Aorta (tissue), 5 donors: ENCODE data around the gene HYDIN. TPM values are rescaled to one million over a fixed set of nuclear protein-coding genes. Genes with fewer than 3 reads are reported as not detected.

ENCODE experiments used
- ATAC-seq: fragments of 200-7000 bp; cut with Tn5 transposase; one replicate; pipeline ENCODE4 v1.9.1; 2022; ENCODE audit warnings: moderate library complexity; ENCODE audit not compliant: low FRiP score
- DNase-seq, 2 donors: peaks; one replicate each; pipeline ENCODE4 v3.0.0-alpha.2; 2020
- H3K27ac ChIP-seq, 2 donors: one replicate each; pipeline ENCODE4 v1.5.1; 2013; ENCODE audit warnings: low read length in 2 of 2, mild to moderate bottlenecking in 2 of 2, moderate library complexity in 2 of 2, control low read depth in 1 of 2, inconsistent platforms in 1 of 2, low read depth in 1 of 2
- H3K27me3 ChIP-seq, 2 donors: one replicate each; pipeline ENCODE4 v1.6.1; 2013; ENCODE audit warnings: control low read depth in 1 of 2, low read length in 1 of 2, mild to moderate bottlenecking in 1 of 2, moderate library complexity in 1 of 2; ENCODE audit not compliant: insufficient read depth in 2 of 2, control insufficient read depth in 1 of 2
- H3K36me3 ChIP-seq, 2 donors: one replicate each; pipeline ENCODE4 v1.6.1; 2013; ENCODE audit warnings: control low read depth in 1 of 2, low read length in 1 of 2, mild to moderate bottlenecking in 1 of 2; ENCODE audit not compliant: insufficient read depth in 2 of 2, control insufficient read depth in 1 of 2
- H3K4me1 ChIP-seq, 2 donors: one replicate each; pipeline ENCODE4 v1.6.1; 2013; ENCODE audit warnings: low read length in 2 of 2, control low read depth in 1 of 2, mild to moderate bottlenecking in 1 of 2, moderate library complexity in 1 of 2; ENCODE audit not compliant: insufficient read depth in 2 of 2, control insufficient read depth in 1 of 2
- H3K4me3 ChIP-seq, 2 donors: one replicate each; pipeline ENCODE4 v1.5.1; 2013; ENCODE audit warnings: low read length in 2 of 2, control low read depth in 1 of 2, mild to moderate bottlenecking in 1 of 2
- H3K9me3 ChIP-seq: one replicate; pipeline ENCODE4 v1.6.1; 2013; ENCODE audit warnings: mild to moderate bottlenecking, low read length; ENCODE audit not compliant: control insufficient read depth
- WGBS, 2 donors: extraction: QIAGEN DNeasy Blood & Tissue Kit; methylation state at CpG; one replicate each; pipeline ENCODE4 v1.1.7; 2013; 5-methylcytosine and 5-hydroxymethylcytosine counted together
- intact Hi-C, 2 donors: fragments of 100-400 bp; cut with DNase I; formaldehyde crosslinking; loops; one replicate each; pipeline versions ENCODE4 v1.14.2 to v1.15.0; 2022
- polyA plus RNA-seq, 2 donors: library from polyadenylated mRNA; stranded (reverse); fragments of 200-250 nt; gene quantifications; one replicate each; pipeline ENCODE4 v1.2.3, GENCODE V29; 2013
- total RNA-seq, 2 donors: library from RNA; stranded (reverse); fragmentation: NEBNext Ultra II Directional; extraction: Animal tissue kit (Norgen Biotek cat#: 25700); gene quantifications; one replicate each; pipeline ENCODE4 v1.2.1, GENCODE V29; 2021
- donor health status: healthy with polysubstance abuse.
- donor health status: Bipolar disorder and iron deficiency.
- donor health status: DM: no; HTN: no; CAD: no.
- donor health status: DM: no; HTN: no; CAD: no.
- donor health status: DM: yes; HTN: yes; CAD: no.

Gene HYDIN
- total and polyA plus RNA-seq, 4 donors: 0.38 to 4.8 (median 4.2) TPM; not detected in 1

GRCh38 chr16:70769131-70769530 lies 461.4 kb downstream of the HYDIN start:
- H3K27me3 ChIP-seq: no peaks in the 10 kb centered on the region
- H3K36me3 ChIP-seq: no peaks in the 10 kb centered on the region
- H3K4me1 ChIP-seq: no peaks in the 10 kb centered on the region
- DNase-seq (no peak), ATAC-seq (no peak)
- intact Hi-C loops: no loop called here
- no peak overlapping the region for H3K4me3 ChIP-seq
- no peaks in the 10 kb centered on the region for H3K9me3 ChIP-seq
- WGBS, 2 donors: 92 to 93% methylated on average over 8 of the region's 8 CpGs
- H3K27ac ChIP-seq: no peak overlapping the region

- intact Hi-C loops: no loop called here
- H3K27me3 ChIP-seq: no peaks in the 10 kb centered on the region
- no peaks in the 10 kb centered on the region for H3K36me3 ChIP-seq
- 51 to 59% methylated on average over 5 of the region's 5 CpGs for WGBS, 2 donors
- ATAC-seq (no peak), DNase-seq (no peak)
- no peak overlapping the region for H3K4me3 ChIP-seq
- H3K9me3 ChIP-seq: no peaks in the 10 kb centered on the region
- no peak overlapping the region for H3K27ac ChIP-seq
- H3K4me1 ChIP-seq: no peaks in the 10 kb centered on the region
Observed at GRCh38 chr16:70768203-70768580, 462.3 kb downstream of the HYDIN start.

- DNase-seq (no peak), ATAC-seq (no peak)
- Histone ChIP-seq H3K4me3 (no peak overlapping the region), H3K27ac (no peak overlapping the region), H3K36me3 (no peaks in the 10 kb centered on the region), H3K27me3 (no peaks in the 10 kb centered on the region), H3K9me3 (no peaks in the 10 kb centered on the region), H3K4me1 (no peaks in the 10 kb centered on the region)
- intact Hi-C loops: no loop called here
- 65 to 68% methylated on average over 4 of the region's 4 CpGs for WGBS, 2 donors
Observed at GRCh38 chr16:70767377-70768202, 462.9 kb downstream of the HYDIN start.

GRCh38 chr16:70766658-70767057 lies 463.9 kb downstream of the HYDIN start:
- 82 to 87% methylated on average over 4 of the region's 4 CpGs for WGBS, 2 donors
- intact Hi-C loops: no loop called here
- ATAC-seq: no peak

GRCh38 chr16:70766176-70766575 lies 464.3 kb downstream of the HYDIN start:
- 72 to 76% methylated on average over 8 of the region's 8 CpGs for WGBS, 2 donors
- intact Hi-C loops: no loop called here
- Histone ChIP-seq H3K36me3 (no peaks in the 10 kb centered on the region), H3K4me3 (no peak overlapping the region), H3K27ac (no peak overlapping the region), H3K27me3 (no peaks in the 10 kb centered on the region), H3K4me1 (no peaks in the 10 kb centered on the region), H3K9me3 (no peaks in the 10 kb centered on the region)
- DNase-seq: no peak
- ATAC-seq: no peak

More at GRCh38 chr16:70766658-70767057, 463.9 kb downstream of the HYDIN start:
- DNase-seq: no peak
- Histone ChIP-seq H3K36me3 (no peaks in the 10 kb centered on the region), H3K27me3 (no peaks in the 10 kb centered on the region), H3K27ac (no peak overlapping the region), H3K9me3 (no peaks in the 10 kb centered on the region), H3K4me1 (no peaks in the 10 kb centered on the region), H3K4me3 (no peak overlapping the region)

GRCh38 chr16:70765491-70765890 lies 465.0 kb downstream of the HYDIN start:
- Histone ChIP-seq H3K27ac (no peak overlapping the region), H3K9me3 (no peaks in the 10 kb centered on the region), H3K36me3 (no peaks in the 10 kb centered on the region), H3K4me1 (no peaks in the 10 kb centered on the region), H3K27me3 (no peaks in the 10 kb centered on the region), H3K4me3 (no peak overlapping the region)
- no peak for ATAC-seq
- WGBS, 2 donors: 91 to 93% methylated on average over 8 of the region's 8 CpGs
- DNase-seq: no peak
- intact Hi-C loops: no loop called here

- no peaks in the 10 kb centered on the region for H3K9me3 ChIP-seq
- H3K27me3 ChIP-seq: no peaks in the 10 kb centered on the region
- H3K4me3 ChIP-seq: no peak overlapping the region
- H3K36me3 ChIP-seq: no peaks in the 10 kb centered on the region
- ATAC-seq: no peak
- no peaks in the 10 kb centered on the region for H3K4me1 ChIP-seq
- DNase-seq: no peak
- WGBS, 2 donors: 91 to 95% methylated on average over 10 of the region's 10 CpGs
- intact Hi-C loops: no loop called here
- no peak overlapping the region for H3K27ac ChIP-seq
Observed at GRCh38 chr16:70764632-70765031, 465.9 kb downstream of the HYDIN start.

- DNase-seq: no peak
- no peak for ATAC-seq
- Histone ChIP-seq H3K9me3 (no peaks in the 10 kb centered on the region), H3K36me3 (no peaks in the 10 kb centered on the region), H3K27me3 (no peaks in the 10 kb centered on the region), H3K27ac (no peak overlapping the region), H3K4me3 (no peak overlapping the region), H3K4me1 (peaks cover 0 to 3% of the 10 kb centered on the region in 2 donors)
- 79 to 82% methylated on average over 3 of the region's 3 CpGs for WGBS, 2 donors
- intact Hi-C loops: no loop called here
Observed at GRCh38 chr16:70760221-70760620, 470.3 kb downstream of the HYDIN start.

- no peak overlapping the region for H3K4me3 ChIP-seq
- H3K9me3 ChIP-seq: no peaks in the 10 kb centered on the region
- ATAC-seq (no peak), DNase-seq (no peak)
- no peaks in the 10 kb centered on the region for H3K36me3 ChIP-seq
- 89 to 90% methylated on average over 9 of the region's 9 CpGs for WGBS, 2 donors
- intact Hi-C loops: loop anchor here in 1 of 2 donors (10.0 kb wide), 1 partner anchor 185 kb away; no protein-coding TSS in a partner anchor
- no peak overlapping the region for H3K27ac ChIP-seq
- H3K27me3 ChIP-seq: no peaks in the 10 kb centered on the region
- peaks cover 0 to 3% of the 10 kb centered on the region in 2 donors for H3K4me1 ChIP-seq
Observed at GRCh38 chr16:70759666-70760065, 470.9 kb downstream of the HYDIN start.
